Pons (tissue), 1 donor: ENCODE data around the gene STRN.
"Not testable (repeated sequence)": the region's sequence is repeated elsewhere in the genome, so short reads cannot be mapped to it uniquely, and the experiment has no call there.

Experiments
- DNase-seq: peaks from one replicate; pipeline ENCODE4 v3.0.0-alpha.2; 2016; ENCODE audit warnings: low spot score

The STRN gene, protein sequence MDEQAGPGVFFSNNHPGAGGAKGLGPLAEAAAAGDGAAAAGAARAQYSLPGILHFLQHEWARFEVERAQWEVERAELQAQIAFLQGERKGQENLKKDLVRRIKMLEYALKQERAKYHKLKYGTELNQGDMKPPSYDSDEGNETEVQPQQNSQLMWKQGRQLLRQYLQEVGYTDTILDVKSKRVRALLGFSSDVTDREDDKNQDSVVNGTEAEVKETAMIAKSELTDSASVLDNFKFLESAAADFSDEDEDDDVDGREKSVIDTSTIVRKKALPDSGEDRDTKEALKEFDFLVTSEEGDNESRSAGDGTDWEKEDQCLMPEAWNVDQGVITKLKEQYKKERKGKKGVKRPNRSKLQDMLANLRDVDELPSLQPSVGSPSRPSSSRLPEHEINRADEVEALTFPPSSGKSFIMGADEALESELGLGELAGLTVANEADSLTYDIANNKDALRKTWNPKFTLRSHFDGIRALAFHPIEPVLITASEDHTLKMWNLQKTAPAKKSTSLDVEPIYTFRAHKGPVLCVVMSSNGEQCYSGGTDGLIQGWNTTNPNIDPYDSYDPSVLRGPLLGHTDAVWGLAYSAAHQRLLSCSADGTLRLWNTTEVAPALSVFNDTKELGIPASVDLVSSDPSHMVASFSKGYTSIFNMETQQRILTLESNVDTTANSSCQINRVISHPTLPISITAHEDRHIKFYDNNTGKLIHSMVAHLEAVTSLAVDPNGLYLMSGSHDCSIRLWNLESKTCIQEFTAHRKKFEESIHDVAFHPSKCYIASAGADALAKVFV

DNA sequence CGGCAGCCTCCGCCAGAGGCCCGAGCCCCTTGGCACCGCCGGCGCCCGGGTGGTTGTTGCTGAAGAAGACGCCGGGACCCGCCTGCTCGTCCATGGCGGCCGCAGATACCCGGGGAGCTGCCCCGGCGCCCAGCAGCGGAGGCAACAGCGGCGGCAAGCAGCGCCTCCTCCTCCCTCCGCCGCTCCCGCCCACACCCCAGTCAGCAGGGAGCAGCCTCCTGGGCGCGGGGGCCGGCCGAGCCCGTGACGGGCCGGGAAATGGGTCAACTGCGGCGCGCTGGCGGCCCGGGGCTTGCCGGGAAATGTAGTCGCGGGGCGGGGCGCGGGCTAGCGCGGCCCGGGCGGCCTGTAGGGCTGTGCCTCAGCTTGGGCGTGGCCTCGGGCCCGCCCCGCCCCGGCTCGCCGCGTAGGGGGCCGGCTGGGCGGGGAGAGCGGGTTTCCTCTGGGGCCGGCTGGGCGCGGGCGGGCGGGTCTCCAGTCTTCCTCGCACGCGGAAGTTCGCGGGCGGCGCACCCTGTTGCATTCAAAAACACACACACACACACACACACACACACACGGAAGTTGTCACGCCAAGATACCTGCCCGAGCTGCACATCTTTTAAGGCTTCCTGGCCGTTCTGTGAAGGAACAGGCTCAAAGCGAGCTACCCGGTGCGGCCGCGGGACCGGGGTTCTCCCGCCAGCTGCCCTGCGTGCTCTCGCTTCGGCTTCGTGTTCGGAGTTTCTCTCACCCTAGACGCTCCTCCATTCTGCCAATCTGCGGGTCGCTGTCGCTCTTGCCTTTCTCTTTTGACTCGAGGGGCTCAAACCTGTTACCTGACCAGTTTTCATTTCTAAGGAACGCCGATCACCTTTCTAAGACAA, at the start of gene STRN:
Gene STRN (minus strand): TSS at position 167 of the 866 bp plus-strand sequence. CDS start 73 bp downstream, at position 94.
- DNase-seq, result peak; percentile 95

- no peak for DNase-seq
These were observed 46.9 kb upstream of the STRN start for GRCh38 chr2:37013315-37013641.

- no peak for DNase-seq
These were observed 44.8 kb upstream of the STRN start for GRCh38 chr2:37011130-37011529.

- DNase-seq, result peak; percentile 40
These were observed 39.0 kb upstream of the STRN start for GRCh38 chr2:37005118-37005868.

GRCh38 chr2:37000988-37001556, 34.7 kb upstream of the STRN start:
- no peak for DNase-seq

DNA sequence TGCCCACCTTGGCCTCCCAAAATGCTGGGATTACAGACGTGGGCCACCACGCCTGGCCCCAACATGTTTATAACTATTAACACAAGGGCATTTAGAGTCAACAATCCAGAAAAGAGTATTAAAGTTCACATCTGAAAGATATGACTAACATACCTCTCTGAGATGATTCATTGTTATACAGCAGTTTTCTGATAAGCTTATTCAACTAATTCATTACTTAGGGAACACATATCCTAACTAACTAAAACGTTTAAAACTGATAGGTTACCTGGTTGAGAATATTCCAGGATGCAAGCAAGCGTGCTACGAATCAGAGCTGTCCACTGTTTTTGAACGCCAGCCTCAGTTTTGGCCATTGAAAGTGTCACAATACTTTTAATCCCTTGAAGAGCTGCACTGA, 34.0 kb upstream of the STRN start:
- no peak for DNase-seq

- not testable (repeated sequence) for DNase-seq
These were observed 33.1 kb upstream of the STRN start for GRCh38 chr2:36999416-36999815.

DNA sequence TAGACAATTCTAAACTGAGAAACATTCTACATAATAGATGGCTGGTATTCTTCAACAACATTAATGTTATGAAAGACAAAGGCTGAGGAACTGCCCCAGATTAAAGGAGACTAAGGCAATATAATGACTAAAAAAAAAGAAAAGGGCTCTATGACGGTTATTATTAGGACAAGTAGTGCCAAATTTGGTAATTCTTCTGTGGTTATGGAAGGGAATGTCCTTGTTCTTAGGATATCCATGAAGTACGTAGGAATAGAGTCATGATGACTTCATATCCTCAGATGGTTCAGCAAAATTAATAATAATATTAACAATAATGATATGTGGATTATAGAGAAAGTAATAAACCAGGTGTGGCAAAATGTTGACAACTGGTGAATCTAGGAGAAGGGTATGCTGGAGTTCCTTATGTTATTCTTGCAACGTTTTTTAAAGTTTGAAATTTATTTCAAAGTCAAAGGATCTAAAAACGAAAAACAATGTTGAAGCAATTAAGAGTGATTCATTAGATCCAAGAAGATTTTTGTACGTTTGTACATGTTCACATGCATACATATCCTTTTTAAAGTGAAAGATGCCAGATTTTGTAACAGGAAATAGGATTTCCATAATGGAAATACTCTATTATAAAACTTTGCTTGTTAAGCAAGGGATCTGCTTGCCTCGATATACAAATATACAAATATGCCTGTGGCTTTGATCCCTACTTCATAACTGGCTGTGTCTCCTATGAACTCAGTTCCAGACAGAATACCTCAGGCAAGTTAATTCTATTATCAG, 27.7 kb upstream of the STRN start:
- no peak for DNase-seq

- no peak for DNase-seq
These were observed 21.7 kb upstream of the STRN start for GRCh38 chr2:36988008-36988407.

GRCh38 chr2:36982467-36982866, 16.1 kb upstream of the STRN start:
- no peak for DNase-seq

- no peak for DNase-seq
These were observed 15.6 kb upstream of the STRN start for GRCh38 chr2:36981911-36982310.

DNA sequence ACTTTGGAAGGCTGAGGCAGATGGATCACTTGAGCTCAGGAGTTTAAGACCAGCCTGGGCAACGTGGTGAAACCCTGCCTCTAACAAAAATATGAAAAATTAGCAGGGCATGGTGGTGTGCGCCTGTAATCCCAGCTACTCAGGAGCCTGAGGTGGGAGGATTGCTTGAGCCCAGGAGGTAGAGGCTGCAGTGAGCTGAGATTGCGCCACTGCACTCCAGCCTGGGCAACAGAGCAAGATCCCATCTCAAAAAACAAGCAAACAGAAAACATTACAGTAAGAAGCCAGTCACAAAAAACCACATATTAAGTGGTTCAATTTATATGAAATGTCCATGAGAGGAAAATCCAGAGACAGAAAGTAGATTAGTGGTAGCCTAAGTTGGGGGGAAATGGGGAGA, 12.7 kb upstream of the STRN start:
- DNase-seq, result not testable (repeated sequence)

DNA sequence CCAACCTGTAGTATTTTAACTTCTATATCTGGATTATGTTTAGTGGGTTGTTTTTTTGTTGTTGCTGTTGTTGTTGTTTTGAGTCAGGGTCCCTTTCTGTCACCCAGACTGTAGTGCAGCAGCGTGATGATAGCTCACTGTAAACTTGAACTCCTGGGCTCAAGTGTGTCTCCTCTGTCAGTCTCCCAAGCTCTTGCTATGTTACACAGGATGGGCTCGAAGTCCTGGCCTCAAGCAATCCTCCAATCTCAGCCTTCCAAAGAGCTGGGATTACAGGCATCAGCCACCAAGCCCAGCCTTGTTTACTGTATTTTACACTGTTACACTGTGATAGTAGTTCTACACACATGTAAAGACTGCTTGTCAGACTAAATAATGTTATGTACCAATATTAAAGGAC, 9.7 kb upstream of the STRN start:
- DNase-seq, result no peak

DNA sequence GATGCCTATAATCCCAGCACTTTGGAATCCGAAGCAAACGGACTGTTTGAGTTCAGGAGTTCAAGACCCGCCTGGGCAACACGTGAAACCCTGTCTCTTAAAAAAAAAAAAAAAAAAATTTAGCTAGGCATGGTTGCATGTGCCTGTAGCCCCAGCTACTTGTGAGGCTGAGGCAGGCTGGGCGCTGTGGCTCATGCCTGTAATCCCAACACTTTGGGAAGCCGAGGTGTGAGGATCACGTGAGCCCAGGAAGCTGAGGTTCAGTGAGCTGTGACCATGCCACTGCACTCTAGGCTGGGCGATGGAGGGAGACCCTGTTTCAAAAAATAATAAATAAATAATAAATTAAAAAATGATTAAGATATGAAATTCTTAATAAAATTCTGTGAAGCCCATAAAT, 9.0 kb upstream of the STRN start:
- DNase-seq, result no peak

- no peak for DNase-seq
These were observed 7.0 kb upstream of the STRN start for GRCh38 chr2:36973320-36973719.

- DNase-seq, result no peak
These were observed 5.7 kb upstream of the STRN start for GRCh38 chr2:36971990-36972389.

DNA sequence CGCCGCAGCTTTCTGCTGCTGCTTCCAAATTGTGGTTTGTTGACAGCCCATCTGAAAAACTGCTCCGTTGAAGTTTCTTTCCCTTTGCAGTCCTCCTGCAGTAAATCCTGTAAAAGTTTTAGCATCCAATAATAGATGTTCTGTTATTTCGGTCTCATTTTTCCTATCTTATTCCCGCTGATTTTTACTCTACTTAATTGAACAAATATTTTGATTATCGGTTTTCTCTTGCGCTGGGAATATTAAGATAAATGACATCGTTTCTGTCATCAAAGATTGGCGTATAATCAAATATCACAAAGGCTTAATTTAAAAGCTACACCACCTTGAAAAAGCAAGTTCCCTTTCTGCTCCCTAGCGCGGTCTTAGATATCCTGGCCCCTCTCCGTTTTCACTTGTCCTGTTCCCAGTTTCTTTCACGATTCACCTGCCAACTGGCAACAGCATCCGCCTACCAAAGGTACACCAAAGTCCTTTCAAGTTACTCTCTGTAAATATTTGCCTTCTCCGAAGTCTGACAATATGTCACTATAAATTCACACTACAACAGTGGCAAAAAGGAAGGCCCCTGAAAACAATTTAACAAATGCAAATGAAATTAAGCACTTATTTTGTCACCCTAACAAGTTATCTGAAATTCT, 1.0 kb upstream of the STRN start:
- DNase-seq, result peak; percentile 52

GRCh38 chr2:36965751-36966369, 476 bp downstream of the STRN start:
- peak; percentile 21 for DNase-seq

- peak; percentile 12 for DNase-seq
These were observed 1.1 kb downstream of the STRN start for GRCh38 chr2:36965206-36965605.
